Gastrocnemius medialis (tissue), 4 donors: Measurements from ENCODE around the gene ISCA2.

ENCODE experiments used
- CTCF ChIP-seq, 5 experiments: fragments of 450-650 bp in 3 of 5; fragments of 200-600 bp in 2 of 5; sonication (generic) in 2 of 5; IDR thresholded peaks in 4 of 5; conservative IDR thresholded peaks in 1 of 5; 1 replicate in 4 of 5; 2 replicates in 1 of 5; pipeline ENCODE4 v1.5.1; 2016 to 2019; ENCODE audit warnings: antibody characterized with exemption in 5 of 5, mild to moderate bottlenecking in 3 of 5, moderate library complexity in 3 of 5
- POLR2A ChIP-seq, 2 donors: fragments of 450-650 bp; IDR thresholded peaks; one replicate each; pipeline ENCODE4 v1.6.1; 2017; ENCODE audit warnings: antibody characterized with exemption in 2 of 2, mild to moderate bottlenecking in 2 of 2, moderate library complexity in 2 of 2

GRCh38 chr14:74541225-74541624 lies 47.7 kb downstream of the ISCA2 start:
- TF ChIP-seq CTCF (IDR thresholded peaks at IDR 0.05 in 4 of 5, conservative IDR thresholded peaks at IDR 0.05 in 1 of 5) (no peak), POLR2A (IDR thresholded peaks at IDR 0.05) (no peak)
